ENCODE data around the gene C12orf57. TPM values are rescaled to one million over a fixed set of nuclear protein-coding genes. Genes with fewer than 3 reads are reported as not detected.

C12orf57 gene
- polyA plus RNA-seq, 1 donor from 2014 or later, result 500 TPM

DNA sequence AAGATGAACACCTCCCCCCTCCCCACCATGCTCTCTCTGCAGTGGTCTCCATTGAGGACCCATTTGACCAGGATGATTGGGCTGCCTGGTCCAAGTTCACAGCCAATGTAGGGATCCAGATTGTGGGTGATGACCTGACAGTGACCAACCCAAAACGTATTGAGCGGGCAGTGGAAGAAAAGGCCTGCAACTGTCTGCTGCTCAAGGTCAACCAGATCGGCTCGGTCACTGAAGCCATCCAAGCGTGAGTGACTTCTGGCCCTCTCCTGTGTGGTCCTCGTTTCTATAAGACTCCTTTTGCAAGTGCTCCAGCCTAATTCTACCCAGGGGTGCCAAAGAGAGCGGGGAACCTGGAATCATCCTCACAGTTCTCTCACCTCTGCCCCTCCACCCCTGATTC, 22.3 kb upstream of the C12orf57 start:
- Histone ChIP-seq H3K9me3 (ENCODE audit: low read length) (no peaks in the 10 kb centered on the region), H3K4me2 (ENCODE audit: low read length) (no peak overlapping the region), H3K4me3 (ENCODE audit: low read length) (no peak overlapping the region), H3K79me2 (replicated peaks; ENCODE audit: insufficient read depth, low read length) (no peaks in the 10 kb centered on the region), H3K36me3 (ENCODE audit: insufficient read depth, low read length) (no peaks in the 10 kb centered on the region), H4K20me1 (ENCODE audit: insufficient read depth) (no peaks in the 10 kb centered on the region), H3K27me3 (ENCODE audit: insufficient read depth, low read depth, low read length) (no peaks in the 10 kb centered on the region), H3K27ac (ENCODE audit: low read length) (no peak overlapping the region), H3F3A (ENCODE audit: insufficient read depth, low read length, poor library complexity, severe bottlenecking) (peaks cover 8% of the 10 kb centered on the region), H3K9ac (ENCODE audit: low read length) (no peak overlapping the region), H2AFZ (ENCODE audit: low read depth, low read length) (no peak overlapping the region), H3K9me2 (ENCODE audit: insufficient read depth, low read length) (no peaks in the 10 kb centered on the region)
- no peak for TF ChIP-seq SMC3 (conservative IDR thresholded peaks at IDR 0.05; ENCODE audit: poor library complexity)
- TF ChIP-seq MXI1 (conservative IDR thresholded peaks at IDR 0.05; ENCODE audit: poor library complexity, severe bottlenecking), result no peak

DNA sequence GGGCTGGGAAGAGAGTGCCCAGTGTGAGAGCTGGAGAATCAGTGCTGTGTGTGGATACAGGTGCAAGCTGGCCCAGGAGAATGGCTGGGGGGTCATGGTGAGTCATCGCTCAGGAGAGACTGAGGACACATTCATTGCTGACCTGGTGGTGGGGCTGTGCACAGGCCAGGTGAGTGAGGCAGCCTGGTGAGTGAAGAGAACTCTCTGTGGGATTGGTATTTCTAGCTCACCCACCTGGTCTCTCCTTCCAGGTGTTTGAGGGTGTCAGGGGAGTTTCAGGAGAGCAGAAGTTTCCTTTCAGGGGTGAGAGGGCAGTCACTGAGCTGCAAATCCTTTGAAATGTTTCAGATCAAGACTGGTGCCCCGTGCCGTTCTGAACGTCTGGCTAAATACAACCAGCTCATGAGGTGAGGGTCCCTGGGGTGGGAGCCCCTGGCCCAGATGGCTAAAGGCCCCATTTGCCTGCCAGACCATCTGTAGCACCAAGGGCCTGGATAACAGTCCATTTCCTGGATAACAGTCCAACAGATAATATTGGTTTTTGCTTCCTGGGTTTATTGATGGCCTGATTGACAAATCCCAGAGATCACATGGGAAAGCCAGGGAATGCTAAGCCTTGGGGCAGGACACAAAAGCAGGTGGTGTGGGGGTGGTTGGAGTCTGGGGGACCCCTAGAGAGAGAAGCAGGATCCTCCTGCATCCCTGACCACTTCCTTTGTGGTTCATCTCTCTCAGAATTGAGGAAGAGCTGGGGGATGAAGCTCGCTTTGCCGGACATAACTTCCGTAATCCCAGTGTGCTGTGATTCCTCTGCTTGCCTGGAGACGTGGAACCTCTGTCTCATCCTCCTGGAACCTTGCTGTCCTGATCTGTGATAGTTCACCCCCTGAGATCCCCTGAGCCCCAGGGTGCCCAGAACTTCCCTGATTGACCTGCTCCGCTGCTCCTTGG, 21.6 kb upstream of the C12orf57 start:
- no peaks in the 10 kb centered on the region for H3K27me3 ChIP-seq (ENCODE audit: insufficient read depth, low read depth, low read length)
- no peak overlapping the region for H2AFZ ChIP-seq (ENCODE audit: low read depth, low read length)
- TF ChIP-seq, protein P1, sequence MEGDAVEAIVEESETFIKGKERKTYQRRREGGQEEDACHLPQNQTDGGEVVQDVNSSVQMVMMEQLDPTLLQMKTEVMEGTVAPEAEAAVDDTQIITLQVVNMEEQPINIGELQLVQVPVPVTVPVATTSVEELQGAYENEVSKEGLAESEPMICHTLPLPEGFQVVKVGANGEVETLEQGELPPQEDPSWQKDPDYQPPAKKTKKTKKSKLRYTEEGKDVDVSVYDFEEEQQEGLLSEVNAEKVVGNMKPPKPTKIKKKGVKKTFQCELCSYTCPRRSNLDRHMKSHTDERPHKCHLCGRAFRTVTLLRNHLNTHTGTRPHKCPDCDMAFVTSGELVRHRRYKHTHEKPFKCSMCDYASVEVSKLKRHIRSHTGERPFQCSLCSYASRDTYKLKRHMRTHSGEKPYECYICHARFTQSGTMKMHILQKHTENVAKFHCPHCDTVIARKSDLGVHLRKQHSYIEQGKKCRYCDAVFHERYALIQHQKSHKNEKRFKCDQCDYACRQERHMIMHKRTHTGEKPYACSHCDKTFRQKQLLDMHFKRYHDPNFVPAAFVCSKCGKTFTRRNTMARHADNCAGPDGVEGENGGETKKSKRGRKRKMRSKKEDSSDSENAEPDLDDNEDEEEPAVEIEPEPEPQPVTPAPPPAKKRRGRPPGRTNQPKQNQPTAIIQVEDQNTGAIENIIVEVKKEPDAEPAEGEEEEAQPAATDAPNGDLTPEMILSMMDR (IDR thresholded peaks at IDR 0.05; ENCODE audit: poor library complexity, severe bottlenecking), result no peak
- TF ChIP-seq TAF1 (IDR thresholded peaks at IDR 0.05; ENCODE audit: low read depth) (no peak), SMC3 (conservative IDR thresholded peaks at IDR 0.05; ENCODE audit: poor library complexity) (no peak), POLR2AphosphoS5 (IDR thresholded peaks at IDR 0.05) (no peak), EZH2 (IDR thresholded peaks at IDR 0.05; ENCODE audit: borderline replicate concordance, insufficient read depth, low read length, poor library complexity, severe bottlenecking) (no peak), EP300 (conservative IDR thresholded peaks at IDR 0.05; ENCODE audit: poor library complexity, severe bottlenecking) (no peak), RAD21 (conservative IDR thresholded peaks at IDR 0.05) (no peak), MXI1 (conservative IDR thresholded peaks at IDR 0.05; ENCODE audit: poor library complexity, severe bottlenecking) (no peak)
- TF ChIP-seq, protein P2, sequence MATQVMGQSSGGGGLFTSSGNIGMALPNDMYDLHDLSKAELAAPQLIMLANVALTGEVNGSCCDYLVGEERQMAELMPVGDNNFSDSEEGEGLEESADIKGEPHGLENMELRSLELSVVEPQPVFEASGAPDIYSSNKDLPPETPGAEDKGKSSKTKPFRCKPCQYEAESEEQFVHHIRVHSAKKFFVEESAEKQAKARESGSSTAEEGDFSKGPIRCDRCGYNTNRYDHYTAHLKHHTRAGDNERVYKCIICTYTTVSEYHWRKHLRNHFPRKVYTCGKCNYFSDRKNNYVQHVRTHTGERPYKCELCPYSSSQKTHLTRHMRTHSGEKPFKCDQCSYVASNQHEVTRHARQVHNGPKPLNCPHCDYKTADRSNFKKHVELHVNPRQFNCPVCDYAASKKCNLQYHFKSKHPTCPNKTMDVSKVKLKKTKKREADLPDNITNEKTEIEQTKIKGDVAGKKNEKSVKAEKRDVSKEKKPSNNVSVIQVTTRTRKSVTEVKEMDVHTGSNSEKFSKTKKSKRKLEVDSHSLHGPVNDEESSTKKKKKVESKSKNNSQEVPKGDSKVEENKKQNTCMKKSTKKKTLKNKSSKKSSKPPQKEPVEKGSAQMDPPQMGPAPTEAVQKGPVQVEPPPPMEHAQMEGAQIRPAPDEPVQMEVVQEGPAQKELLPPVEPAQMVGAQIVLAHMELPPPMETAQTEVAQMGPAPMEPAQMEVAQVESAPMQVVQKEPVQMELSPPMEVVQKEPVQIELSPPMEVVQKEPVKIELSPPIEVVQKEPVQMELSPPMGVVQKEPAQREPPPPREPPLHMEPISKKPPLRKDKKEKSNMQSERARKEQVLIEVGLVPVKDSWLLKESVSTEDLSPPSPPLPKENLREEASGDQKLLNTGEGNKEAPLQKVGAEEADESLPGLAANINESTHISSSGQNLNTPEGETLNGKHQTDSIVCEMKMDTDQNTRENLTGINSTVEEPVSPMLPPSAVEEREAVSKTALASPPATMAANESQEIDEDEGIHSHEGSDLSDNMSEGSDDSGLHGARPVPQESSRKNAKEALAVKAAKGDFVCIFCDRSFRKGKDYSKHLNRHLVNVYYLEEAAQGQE (IDR thresholded peaks at IDR 0.05; ENCODE audit: borderline replicate concordance), result no peak
- H3K79me2 ChIP-seq (replicated peaks; ENCODE audit: insufficient read depth, low read length), result no peaks in the 10 kb centered on the region
- H3F3A ChIP-seq (ENCODE audit: insufficient read depth, low read length, poor library complexity, severe bottlenecking), result peaks cover 8% of the 10 kb centered on the region
- H3K36me3 ChIP-seq (ENCODE audit: insufficient read depth, low read length), result no peaks in the 10 kb centered on the region
- H3K9me3 ChIP-seq (ENCODE audit: low read length), result no peaks in the 10 kb centered on the region
- H3K27ac ChIP-seq (ENCODE audit: low read length), result no peak overlapping the region
- H4K20me1 ChIP-seq (ENCODE audit: insufficient read depth), result no peaks in the 10 kb centered on the region
- no peak overlapping the region for H3K4me2 ChIP-seq (ENCODE audit: low read length)
- H3K9me2 ChIP-seq (ENCODE audit: insufficient read depth, low read length), result no peaks in the 10 kb centered on the region
- no peak overlapping the region for H3K9ac ChIP-seq (ENCODE audit: low read length)
- no peak overlapping the region for H3K4me3 ChIP-seq (ENCODE audit: low read length)
